HG03280 (cell line): Measurements from ENCODE around the gene DPYSL4.

ENCODE experiments used
- ATAC-seq: cut with Tn5 transposase; IDR thresholded peaks from one replicate; pipeline ENCODE4 v1.9.1; 2021; ENCODE audit warnings: mild to moderate bottlenecking, moderate library complexity; ENCODE audit not compliant: unreplicated experiment

Gene DPYSL4

DNA sequence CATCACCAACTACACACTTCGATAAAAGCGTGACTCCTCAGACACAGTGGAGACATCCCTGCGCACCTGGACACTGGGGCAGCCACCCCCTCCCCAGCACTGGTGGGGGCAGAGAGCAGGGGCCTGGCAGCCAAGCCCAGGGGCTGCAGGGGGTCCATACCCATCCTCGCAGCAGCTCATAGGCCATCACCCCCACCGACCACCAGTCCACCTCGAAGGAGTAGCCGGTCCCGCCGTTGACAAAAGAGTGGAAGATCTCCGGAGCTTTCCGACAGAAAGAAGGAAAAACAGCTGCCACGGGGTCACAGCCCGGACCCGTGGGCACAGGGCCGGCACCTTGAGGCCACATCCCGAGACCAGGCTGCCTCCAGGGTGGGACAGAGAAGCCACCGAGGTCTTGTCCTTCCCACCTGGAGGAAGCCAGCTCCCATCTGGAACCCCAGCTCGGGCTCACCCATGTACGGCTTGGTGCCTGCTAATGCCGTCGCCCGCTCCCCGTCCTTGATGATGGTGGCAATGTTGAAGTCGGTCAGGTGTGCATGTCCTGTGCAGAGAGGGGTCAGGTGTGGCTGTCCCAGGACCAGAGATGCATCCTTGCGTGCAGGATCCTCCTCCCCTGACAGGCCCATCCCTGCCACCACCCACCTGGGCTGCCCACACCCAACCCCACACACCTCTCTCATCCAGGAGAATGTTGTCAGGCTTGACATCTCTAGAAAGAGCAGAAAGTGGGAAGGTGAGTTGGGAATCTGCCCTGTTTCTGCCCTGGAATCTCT is 38.5 kb downstream of the DPYSL4 start:
- no peak for ATAC-seq

DNA sequence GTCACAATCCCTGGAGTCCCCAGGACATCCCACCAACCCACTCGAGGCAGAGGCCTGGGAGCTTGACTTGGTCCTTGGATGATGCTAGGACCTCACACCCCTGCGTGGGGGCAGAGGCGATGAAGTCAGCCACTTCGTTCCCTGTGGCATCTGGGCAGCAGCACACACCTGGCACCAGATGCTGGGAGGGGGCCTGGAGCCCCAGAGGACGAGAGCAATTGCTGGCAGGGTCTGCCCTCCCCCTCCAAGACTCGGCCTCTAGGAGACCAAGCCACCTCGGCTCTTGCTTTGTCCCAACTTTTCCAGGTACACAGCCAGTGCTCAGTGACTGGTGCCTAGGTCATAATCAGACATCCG is 39.1 kb downstream of the DPYSL4 start:
- ATAC-seq, result no peak

DNA sequence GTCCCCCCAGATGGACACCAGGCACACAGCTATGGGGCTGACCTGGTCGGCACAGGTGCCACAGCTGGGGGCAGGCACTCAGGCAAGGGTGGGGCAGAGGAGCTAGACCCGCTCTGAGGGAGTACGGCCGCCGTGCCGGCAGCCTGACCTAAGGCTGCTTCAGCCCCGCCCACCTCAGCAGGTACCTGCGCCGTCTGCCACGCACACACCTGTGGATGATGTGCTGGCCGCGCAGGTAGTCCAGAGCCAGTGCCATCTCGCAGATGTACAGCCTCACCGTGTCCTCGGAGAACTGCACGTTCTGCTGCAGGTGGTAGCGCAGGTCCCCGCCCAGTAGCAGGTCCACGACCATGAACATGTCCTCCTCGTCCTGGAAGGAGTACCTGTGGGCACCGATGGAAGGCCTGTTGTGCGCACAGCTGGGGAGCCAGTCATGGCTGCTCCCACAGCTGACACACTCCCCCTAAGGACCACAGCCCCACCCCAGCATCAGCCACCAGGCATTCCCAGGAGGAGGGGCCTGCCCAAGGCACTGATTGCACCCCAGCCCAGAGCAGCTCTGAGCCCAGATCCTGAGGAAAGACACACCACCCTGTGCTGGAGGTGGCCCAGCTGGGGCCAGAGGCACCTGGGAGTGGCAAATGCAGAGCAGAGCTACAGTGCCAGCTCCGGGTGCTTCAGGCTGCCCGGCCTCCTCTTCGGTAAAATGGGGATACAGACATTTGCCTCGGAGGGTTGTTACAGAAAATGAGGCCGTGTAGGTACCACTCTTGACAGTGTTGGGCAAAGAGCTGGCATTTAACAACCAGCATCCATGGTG is 40.0 kb downstream of the DPYSL4 start:
- ATAC-seq, result no peak

DNA sequence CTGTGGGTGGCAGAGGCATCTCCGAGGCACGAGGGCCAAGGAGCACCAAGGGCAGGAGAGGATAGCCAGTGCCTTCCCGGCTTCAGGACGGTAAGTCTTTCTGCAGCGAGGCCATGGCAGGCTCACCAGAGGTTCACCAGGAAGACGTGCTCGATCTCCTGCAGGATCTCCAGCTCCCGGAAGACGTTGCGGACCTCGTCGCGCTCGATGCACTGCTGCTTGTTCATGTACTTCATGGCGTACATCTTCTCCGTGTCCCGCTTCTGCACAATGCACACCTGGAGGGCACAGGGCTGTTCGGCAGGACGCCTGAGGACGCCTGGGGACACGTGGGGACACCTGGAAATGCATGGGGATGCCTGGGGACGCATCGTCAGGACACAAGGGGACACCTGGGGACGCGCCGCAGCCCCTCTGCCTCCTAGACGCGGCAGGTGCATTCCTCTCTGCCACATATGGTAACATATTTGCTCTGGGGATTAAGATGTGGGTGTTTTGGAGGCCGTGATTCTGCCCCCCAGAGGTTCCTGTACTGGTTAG is 41.2 kb downstream of the DPYSL4 start:
- ATAC-seq, result no peak

DNA sequence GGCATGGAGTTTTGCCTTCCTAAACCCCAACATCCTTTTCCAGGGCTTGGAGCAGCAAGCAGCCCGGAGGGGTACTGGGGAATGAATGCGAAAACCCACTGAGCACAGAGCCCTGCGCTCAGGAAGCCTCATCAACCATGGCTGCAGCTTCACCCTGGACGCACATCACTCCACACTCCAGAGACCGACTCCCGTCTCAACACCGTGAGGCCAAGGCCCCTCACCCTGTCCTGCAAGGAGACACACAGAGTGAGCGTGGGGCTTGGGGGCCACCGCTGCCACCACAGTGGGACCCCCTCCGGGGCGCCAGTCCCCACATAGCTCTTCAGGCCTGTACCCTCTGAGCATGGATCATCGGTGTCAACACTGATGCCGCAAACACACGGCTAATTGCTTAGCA is 41.9 kb downstream of the DPYSL4 start:
- ATAC-seq, result no peak

DNA sequence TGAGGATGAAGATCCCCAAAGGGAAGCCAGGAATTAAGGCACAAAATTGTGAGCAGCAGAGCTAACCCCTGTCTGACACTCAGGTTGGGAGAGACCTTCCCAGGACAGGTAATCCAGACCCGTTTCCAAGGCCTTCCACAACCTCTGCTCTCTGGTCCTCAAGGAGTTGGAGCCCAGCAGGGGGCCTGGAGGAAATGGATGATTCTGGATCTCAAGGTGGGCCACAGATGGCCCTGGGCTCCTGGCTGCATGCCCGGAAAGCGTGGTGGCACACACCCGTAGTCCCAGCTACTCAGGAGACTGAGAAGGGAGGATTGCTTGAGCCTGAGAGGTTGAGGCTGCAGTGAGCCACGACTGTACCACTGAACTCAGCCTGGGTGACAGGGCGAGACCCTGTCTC is 42.3 kb downstream of the DPYSL4 start:
- ATAC-seq, result no peak

DNA sequence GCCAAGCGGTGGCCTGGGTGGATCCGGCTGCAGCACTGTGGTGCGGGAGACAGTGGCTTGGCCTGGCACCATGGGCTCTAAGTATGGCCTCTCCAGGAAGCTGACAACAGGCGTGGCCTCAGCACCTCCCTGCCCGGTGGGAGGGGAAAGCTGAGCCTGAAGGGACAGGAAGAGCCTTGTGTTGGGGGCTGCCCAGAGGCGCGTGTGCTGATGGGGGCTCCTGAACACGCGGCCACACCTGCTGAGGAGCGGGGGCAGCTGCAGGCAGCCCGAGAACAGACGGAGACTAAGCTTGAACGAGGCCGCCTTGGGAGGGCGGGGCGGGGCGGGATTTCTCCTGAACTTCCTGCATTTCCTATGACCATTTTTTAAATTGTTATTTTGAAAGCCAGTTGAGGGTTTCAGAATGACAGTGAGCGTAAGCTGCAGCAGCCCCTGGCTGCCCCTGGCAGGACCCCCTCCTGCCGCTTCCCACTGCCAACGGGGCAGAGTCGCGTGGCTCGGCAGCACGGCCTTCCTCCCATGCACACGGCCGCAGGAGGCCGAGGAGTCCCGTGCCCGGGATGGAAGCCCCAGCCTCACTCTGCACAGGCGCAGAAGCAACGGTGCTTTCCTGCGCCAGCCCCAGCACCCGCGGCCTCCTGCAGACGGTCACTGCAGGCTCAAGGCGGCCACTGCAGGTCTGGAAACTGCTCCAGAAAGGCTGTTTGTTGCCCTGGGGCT is 43.2 kb downstream of the DPYSL4 start:
- ATAC-seq, result no peak

DNA sequence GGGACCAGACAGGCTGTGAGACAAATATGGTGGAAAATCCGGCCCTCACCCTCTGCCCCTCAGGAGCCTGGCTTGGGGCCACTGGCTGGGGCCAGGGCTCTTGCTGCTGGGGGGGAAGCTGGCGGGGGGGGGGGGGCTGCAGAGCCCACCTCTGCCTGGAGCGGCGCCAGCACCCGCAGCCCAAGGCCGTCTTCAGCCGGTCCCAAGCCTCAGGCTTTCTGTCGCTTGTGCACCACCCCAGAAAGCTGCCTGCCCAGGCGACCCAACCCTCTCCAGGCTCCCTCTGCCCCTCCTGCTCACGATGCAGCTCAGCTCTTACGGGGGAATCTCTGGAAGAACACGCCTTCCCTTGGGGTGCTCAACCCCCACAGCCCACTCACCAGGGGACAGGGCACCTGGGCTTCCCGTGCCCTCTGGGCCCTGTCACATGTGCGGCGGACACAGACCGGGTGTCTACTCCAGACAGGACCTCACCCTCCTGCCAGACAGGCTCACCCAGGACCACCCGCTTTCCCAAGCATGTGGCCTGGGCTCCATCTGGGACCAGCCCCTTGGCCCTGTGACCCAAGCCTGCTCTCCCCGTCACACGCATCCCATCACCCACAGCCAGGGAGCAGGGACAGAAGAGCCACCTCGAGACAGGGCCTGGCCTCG is 43.9 kb downstream of the DPYSL4 start:
- ATAC-seq, result no peak

DNA sequence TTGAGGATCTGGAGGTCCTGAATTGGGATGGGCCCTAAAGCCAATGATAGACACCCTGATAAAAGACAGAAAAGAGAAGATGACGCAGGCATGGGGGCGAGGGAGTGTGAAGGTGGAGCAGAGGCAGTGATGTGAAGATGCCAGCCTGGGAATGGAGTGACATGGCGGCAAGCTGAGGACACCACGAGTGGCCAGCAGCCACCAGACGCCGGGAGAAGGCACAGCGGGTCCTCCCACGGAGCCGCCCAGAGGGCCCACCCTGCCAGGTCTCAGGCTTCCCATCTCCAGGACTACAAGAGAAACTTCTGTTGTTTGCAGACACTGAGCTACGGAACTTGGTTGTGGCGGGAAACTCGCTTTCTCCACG is 44.9 kb downstream of the DPYSL4 start:
- ATAC-seq, result no peak

DNA sequence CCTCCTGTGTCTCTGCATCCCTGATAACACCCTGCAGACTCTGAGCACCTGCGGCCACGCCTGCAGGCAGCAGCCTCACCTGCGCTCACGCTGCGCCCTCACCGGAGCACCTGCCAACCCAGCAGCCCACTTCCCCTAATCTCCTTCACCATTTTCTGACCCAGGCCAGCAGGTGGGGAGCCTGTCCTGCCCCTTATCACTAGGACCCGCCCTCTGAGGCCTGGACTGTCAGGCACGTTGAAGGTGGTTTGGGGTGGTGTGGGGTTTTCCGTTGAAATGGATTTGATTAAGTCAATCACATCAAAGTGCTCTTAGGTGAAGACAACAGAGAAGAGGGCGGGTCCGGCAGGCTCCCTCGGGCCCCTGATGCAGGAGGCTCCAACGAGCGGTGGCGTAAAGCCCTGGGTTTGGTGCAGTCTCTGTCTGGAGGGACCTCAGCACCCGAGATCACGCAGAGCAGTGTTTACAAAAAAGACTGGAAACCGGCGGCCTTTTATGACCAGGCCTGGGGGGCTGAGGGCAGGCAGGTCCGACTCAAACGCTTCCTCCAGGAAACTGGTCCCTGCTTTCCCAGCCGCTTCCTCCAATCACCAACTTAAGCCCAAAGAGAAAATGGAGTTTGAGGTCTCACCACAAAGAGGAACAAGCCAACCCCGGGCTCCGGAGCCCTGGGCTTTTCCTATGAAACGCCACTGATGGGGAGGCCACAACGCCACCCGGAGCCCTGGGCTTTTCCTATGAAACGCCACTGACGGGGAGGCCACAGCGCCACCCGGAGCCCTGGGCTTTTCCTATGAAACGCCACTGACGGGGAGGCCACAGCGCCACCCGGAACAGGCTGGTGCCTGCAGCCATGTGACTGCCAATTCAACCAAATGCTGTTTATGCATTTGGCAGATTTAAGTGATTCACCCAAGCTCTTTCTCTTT is 45.5 kb downstream of the DPYSL4 start:
- no peak for ATAC-seq

DNA sequence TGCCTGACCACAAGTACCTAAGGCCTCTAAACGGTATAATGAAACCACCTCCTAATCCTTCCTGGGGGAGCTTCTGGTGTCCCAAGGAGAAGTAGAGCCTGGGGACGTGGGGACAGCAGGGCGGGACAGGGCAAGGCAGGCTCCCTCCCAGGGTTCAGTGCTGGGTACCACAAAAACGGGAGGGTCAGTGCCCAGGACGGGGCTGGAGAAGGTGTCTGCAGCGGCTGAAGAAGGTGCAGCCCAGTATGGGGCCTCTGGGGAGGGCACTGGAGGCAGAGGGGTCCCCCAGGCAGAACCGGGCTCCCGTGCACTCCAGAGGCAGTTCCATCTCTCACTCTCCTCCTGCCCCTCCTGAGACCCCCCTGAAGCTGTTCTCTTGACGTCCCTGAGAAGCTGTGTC is 46.2 kb downstream of the DPYSL4 start:
- ATAC-seq, result no peak

DNA sequence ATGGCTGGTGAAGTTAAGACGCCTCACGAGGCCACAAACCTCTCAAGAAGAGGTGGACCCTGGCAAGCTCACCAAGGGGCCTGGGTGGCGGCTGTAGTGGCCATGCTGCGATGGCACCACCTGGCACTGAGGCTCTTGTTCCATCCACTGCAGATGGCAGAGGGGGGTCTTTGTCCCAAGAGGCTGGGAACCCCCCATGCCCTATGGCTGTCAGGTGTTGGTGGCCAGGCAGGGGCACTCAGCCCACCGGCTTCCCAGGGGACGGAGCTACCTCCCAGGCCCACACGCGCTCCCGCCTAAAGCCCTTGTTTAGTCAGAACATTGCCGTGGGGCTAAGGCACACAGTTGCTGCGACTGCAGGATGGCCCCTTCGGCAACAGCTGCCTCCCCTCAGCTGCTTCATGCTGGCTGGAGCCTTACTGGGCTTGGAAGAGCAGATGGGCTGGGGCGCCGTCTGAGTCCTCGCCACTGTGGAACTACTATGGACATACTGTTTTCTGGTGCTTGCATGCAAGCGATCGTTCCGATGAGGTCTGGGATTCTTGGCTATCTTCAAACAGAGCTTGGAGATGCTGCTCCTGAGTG is 46.8 kb downstream of the DPYSL4 start:
- ATAC-seq, result no peak

DNA sequence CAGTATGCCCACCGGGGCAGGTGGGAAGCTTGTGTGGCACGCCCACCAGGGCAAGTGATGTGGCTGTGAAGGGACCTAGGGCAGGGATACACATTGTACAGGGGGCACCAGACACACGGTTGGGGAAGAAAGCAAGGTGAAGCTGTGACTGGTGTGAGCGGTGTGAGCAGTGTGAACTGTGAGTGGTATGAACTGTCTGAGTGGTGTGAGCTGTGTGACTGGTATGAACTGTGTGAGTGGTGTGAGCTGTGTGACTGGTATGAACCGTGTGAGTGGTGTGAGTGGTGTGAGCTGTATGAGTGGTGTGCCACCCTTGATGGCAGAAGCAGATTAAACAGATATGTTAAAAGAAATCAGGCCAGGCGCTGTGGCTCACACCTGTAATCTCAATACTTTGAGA is 48.1 kb downstream of the DPYSL4 start:
- no peak for ATAC-seq

DNA sequence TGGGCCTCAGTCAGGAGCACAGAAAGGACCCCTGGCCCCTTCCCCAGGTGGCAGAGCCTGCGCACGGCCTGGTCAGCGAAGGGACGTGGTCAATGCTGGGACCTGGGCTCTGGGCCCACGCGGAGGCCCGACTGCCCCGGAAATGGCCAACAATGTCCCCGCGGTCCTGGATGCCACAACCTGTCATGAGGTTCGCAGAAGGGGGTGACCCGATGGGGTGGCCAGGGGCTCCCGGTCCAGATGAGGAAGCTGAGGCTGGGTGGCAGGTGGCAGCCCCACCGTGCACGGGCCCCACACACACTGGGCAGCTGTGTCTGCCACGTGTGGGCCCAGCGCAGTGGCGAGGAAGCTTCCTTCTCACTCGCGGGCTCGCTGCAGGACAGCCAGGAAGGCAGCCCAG is 49.4 kb downstream of the DPYSL4 start:
- ATAC-seq, result no peak

DNA sequence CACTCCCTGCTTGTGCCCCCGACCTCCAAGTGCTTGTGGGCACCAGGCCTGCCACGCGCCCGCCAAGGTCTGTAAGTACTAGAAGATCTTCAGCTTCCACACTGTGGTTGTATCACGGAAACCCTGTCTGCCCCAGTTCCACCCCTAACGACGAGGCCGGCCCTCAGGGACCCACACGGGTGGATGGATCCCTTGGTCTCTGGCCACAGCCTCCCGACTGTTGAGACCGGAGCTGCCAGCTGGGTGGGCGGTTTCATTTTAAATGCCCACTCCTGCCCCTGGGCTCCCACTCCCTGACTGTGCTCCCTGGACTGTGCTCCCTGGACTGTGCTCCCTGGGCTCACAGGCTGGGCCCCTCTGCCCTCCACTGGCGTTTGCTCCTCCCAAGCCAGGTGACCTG is 50.1 kb downstream of the DPYSL4 start:
- ATAC-seq, result no peak

DNA sequence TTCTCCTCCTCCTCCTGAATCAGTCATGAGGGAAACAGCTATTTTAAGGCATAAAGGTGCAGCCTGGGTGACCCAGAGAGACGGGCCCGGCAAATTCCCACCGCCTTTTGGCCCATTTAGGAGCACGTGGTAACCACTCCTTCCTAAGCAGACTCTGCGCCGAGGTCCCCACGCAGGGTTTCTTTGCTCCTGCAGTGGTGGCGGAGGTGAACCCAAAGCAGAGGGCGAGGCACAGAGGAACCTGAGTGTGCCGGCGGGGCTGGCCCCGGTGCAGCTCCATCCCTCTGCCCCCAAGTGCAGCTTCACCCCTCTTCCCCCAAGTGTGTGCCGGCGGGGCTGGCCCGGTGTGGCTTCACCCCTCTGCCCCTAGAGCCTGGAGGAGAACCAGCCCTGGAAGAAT is 50.6 kb downstream of the DPYSL4 start:
- ATAC-seq, result no peak

DNA sequence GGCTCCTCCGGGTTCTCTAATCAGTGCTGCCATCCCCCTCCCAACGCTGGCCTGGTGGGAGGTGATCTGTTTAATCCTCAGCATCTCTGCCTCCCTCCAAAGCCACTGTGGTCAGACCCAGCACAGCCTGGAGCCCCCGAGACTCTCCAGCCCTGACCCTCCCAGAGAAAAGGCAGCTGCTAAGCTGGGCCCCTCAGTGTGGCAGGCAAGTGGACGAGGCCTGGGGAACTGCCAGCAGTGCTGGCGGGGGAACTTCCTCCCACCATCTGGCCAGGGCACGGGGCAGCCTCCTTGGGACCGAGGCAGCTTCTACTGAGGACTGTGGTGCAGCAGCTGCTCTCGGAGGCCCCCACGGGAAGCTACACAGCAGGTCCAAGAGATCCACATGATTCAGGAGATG is 51.1 kb downstream of the DPYSL4 start:
- no peak for ATAC-seq

DNA sequence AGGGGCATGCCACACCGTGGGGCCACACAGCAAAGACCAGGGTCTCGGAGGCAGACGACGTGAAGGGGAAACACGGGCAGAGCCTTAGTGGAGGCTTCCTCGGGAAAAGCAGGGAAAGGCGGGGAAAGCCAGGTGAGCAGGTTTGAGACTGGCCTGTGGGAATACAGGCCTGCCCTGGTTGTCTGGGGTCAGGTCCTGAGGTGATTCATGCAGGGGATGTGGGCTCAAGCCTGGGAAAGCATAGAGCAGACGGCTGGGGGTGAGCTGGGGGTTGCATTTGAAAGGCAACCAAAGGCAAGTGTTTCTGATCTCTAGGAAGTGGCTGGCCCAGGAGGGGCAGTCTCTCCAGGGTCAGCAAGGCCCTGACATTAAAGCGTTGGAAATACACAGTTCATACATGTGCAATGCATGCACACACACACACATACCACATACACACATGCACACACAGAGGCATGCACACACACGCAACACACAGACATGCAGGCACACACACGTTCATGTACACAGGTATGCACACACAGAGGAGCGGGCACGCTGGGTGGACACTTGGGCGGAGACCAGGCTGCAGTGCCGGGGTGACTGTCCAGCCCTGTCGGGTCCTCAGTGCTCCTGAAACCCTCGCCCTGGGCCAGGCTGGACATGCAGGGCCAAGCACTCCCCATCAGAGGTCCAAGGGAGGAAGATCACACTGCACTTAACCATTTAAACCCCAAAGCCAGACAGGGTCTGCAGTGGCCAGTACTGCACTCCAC is 51.8 kb downstream of the DPYSL4 start:
- no peak for ATAC-seq
